Measurements from ENCODE around the gene RTN1. TPM values are rescaled to one million over a fixed set of nuclear protein-coding genes. Genes with fewer than 3 reads are reported as not detected.

Gene RTN1
- total and polyA plus RNA-seq, 2 of the 8 experiments (the other 6 are each of a cell fraction or from before 2014, with no cell fraction given) = 2.8 to 4.9 TPM

- Histone ChIP-seq H3K4me1 (replicated peaks in 1 of 4; ENCODE audit: control insufficient read depth in 3 of 4, insufficient read depth in 4 of 4, low read length in 3 of 4) (no peaks in the 10 kb centered on the region), H3K79me2 (ENCODE audit: control insufficient read depth in 1 of 2, insufficient read depth in 2 of 2, low read length in 2 of 2) (no peaks in the 10 kb centered on the region), H4K20me1 (replicated peaks in 1 of 2; ENCODE audit: control insufficient read depth in 1 of 2, insufficient read depth in 2 of 2, low read length in 2 of 2) (no peaks in the 10 kb centered on the region), H3K4me2 (ENCODE audit: insufficient read depth in 1 of 2, low read depth in 2 of 2, low read length in 2 of 2) (no peak overlapping the region), H2BK5ac (ENCODE audit: low read depth, low read length) (no peak overlapping the region), H3K18ac (ENCODE audit: extremely low read depth, low read length) (no peak overlapping the region), H3K36me3 (ENCODE audit: control insufficient read depth in 2 of 4, insufficient read depth in 4 of 4, low read length in 3 of 4) (no peaks in the 10 kb centered on the region), H3K23ac (ENCODE audit: insufficient read length) (no peak overlapping the region), H2AFZ (ENCODE audit: low read length) (no peak overlapping the region), H3K56ac (replicated peaks; ENCODE audit: insufficient read length, low read depth, low read length) (no peak overlapping the region), H3K4ac (replicated peaks; ENCODE audit: insufficient read length, low read depth, low read length) (no peak overlapping the region), H2BK12ac (ENCODE audit: low read depth, low read length) (no peak overlapping the region), H2BK20ac (ENCODE audit: low read length) (no peak overlapping the region), H3K4me3 (ENCODE audit: extremely low read depth in 1 of 4, insufficient read depth in 2 of 4, low read depth in 3 of 4, low read length in 4 of 4) (no peak overlapping the region), H3K9ac (replicated peaks in 1 of 4; ENCODE audit: extremely low read depth in 1 of 4, low read depth in 3 of 4, low read length in 3 of 4) (no peak overlapping the region), H3K23me2 (ENCODE audit: low read depth, low read length) (no peaks in the 10 kb centered on the region; the same call in 1 of the 2 replicates), H2AK5ac (ENCODE audit: low read depth, low read length) (no peak overlapping the region), H4K91ac (replicated peaks; ENCODE audit: insufficient read length, low read length) (no peak overlapping the region), H3K79me1 (ENCODE audit: low read depth, low read length) (no peaks in the 10 kb centered on the region), H2BK15ac (ENCODE audit: low read length) (no peak overlapping the region), H2BK120ac (replicated peaks; ENCODE audit: low read depth, low read length) (no peak overlapping the region), H3K14ac (ENCODE audit: insufficient read length) (no peak overlapping the region), H3K9me3 (ENCODE audit: insufficient read depth in 2 of 2, low read depth in 1 of 2, low read length in 1 of 2) (no peaks in the 10 kb centered on the region), H3K27ac (ENCODE audit: low read depth, low read length) (no peak overlapping the region), H4K8ac (ENCODE audit: extremely low read depth, insufficient read depth, low read length) (no peak overlapping the region), H4K5ac (ENCODE audit: insufficient read length, low read depth, low read length) (no peak overlapping the region), H3K27me3 (replicated peaks in 1 of 4; ENCODE audit: control insufficient read depth in 3 of 4, extremely low read depth in 1 of 4, insufficient read depth in 3 of 4, low read length in 3 of 4) (no peaks in the 10 kb centered on the region)
- CTCF ChIA-PET (ENCODE audit: partially characterized antibody) = interaction anchor here (0.6 to 3.0 kb wide), 4 partner anchors 14 to 272 kb away, joined by 3 to 11 read pairs (median 3); no protein-coding TSS in a partner anchor
- DNase-seq (ENCODE audit: low read depth in 1 of 2, low spot score in 2 of 2) (no peak), FAIRE-seq (no peak)
- 77% methylated on average over 2 of the region's 2 CpGs; no CpG with 5 or more reads in 1 of the 2 experiments for WGBS, 2 experiments (ENCODE audit: extremely low coverage in 1 of 2, insufficient coverage in 1 of 2, insufficient read length in 1 of 2, insufficient replicate concordance in 2 of 2, low coverage in 1 of 2, low lambda C conversion rate in 2 of 2, missing lambda C conversion rate in 1 of 2)
- POLR2A ChIA-PET (ENCODE audit: partially characterized antibody) = no interaction called here
- TF ChIP-seq SUZ12 (IDR thresholded peaks at IDR 0.05; ENCODE audit: low read length) (no peak), RFX5 (IDR thresholded peaks at IDR 0.05; ENCODE audit: borderline replicate concordance, low read depth, low read length) (no peak), SP1 (IDR thresholded peaks at IDR 0.05; ENCODE audit: low read depth, low read length) (no peak), CHD2 (IDR thresholded peaks at IDR 0.05; ENCODE audit: low read length) (no peak), TAF1 (IDR thresholded peaks at IDR 0.05; ENCODE audit: low read depth, low read length) (no peak), CBX8 (IDR thresholded peaks at IDR 0.05; ENCODE audit: borderline replicate concordance, low read depth, low read length) (no peak), PHF8 (conservative IDR thresholded peaks at IDR 0.05; ENCODE audit: low read depth, low read length) (no peak), POU5F1 (IDR thresholded peaks at IDR 0.05; ENCODE audit: low read depth, low read length) (no peak), CTCF (IDR thresholded peaks at IDR 0.05; ENCODE audit: control extremely low read depth in 1 of 3, insufficient read depth in 1 of 3, low read depth in 1 of 3, low read length in 3 of 3) (no peak), RAD21 (IDR thresholded peaks at IDR 0.05 in 1 of 2, conservative IDR thresholded peaks at IDR 0.05 in 1 of 2; ENCODE audit: low read depth in 2 of 2, low read length in 2 of 2) (no peak), NANOG (IDR thresholded peaks at IDR 0.05; ENCODE audit: insufficient read depth, low read depth, low read length, poor library complexity, severe bottlenecking) (no peak), TAF7 (optimal IDR thresholded peaks at IDR 0.05; ENCODE audit: borderline replicate concordance, low read depth, low read length) (no peak)
These were observed 33.6 kb upstream of the RTN1 start for GRCh38 chr14:59904184-59904583.

Data from H1 (cell line).